ENCODE measurements around the gene CSTPP1. TPM values are rescaled to one million over a fixed set of nuclear protein-coding genes. Genes with fewer than 3 reads are reported as not detected.
A peak's percentile ranks its signal among the peaks of the same experiment; 100 is the strongest.

The CSTPP1 gene
- total and polyA plus RNA-seq, 2 of the 4 experiments (the other 2 are of a cell fraction) = 22.0 to 35.7 TPM

- TF ChIP-seq NFE2L2 (IDR thresholded peaks at IDR 0.05; ENCODE audit: low read depth, low read length) (no peak), FOS (IDR thresholded peaks at IDR 0.05; ENCODE audit: low read depth, low read length) (no peak), MAFK (IDR thresholded peaks at IDR 0.05; ENCODE audit: low read depth, low read length) (no peak), RAD21 (IDR thresholded peaks at IDR 0.05; ENCODE audit: low read length) (no peak), CHD1 (IDR thresholded peaks at IDR 0.05; ENCODE audit: low read depth, low read length) (no peak), CEBPB (IDR thresholded peaks at IDR 0.05; ENCODE audit: low read depth, low read length) (no peak), BHLHE40 (IDR thresholded peaks at IDR 0.05; ENCODE audit: low read depth, low read length) (no peak), RCOR1 (IDR thresholded peaks at IDR 0.05; ENCODE audit: insufficient replicate concordance, low read length) (no peak), ELK1 (IDR thresholded peaks at IDR 0.05; ENCODE audit: borderline replicate concordance, low read depth, low read length) (no peak)
- TF ChIP-seq, protein P1, sequence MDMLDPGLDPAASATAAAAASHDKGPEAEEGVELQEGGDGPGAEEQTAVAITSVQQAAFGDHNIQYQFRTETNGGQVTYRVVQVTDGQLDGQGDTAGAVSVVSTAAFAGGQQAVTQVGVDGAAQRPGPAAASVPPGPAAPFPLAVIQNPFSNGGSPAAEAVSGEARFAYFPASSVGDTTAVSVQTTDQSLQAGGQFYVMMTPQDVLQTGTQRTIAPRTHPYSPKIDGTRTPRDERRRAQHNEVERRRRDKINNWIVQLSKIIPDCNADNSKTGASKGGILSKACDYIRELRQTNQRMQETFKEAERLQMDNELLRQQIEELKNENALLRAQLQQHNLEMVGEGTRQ (IDR thresholded peaks at IDR 0.05; ENCODE audit: low read depth, low read length) = no peak
- TF ChIP-seq, protein P2, sequence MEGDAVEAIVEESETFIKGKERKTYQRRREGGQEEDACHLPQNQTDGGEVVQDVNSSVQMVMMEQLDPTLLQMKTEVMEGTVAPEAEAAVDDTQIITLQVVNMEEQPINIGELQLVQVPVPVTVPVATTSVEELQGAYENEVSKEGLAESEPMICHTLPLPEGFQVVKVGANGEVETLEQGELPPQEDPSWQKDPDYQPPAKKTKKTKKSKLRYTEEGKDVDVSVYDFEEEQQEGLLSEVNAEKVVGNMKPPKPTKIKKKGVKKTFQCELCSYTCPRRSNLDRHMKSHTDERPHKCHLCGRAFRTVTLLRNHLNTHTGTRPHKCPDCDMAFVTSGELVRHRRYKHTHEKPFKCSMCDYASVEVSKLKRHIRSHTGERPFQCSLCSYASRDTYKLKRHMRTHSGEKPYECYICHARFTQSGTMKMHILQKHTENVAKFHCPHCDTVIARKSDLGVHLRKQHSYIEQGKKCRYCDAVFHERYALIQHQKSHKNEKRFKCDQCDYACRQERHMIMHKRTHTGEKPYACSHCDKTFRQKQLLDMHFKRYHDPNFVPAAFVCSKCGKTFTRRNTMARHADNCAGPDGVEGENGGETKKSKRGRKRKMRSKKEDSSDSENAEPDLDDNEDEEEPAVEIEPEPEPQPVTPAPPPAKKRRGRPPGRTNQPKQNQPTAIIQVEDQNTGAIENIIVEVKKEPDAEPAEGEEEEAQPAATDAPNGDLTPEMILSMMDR (conservative IDR thresholded peaks at IDR 0.05; ENCODE audit: low read depth, low read length) = no peak
- Histone ChIP-seq H3K23ac (ENCODE audit: low read depth, low read length) (no peak overlapping the region), H3K4ac (ENCODE audit: low read depth, low read length) (no peak overlapping the region), H2BK5ac (ENCODE audit: low read depth, low read length, poor library complexity, severe bottlenecking) (no peak overlapping the region), H3K36me3 (ENCODE audit: control insufficient read depth, insufficient read depth, low read length) (peaks cover 19% of the 10 kb centered on the region), H3K14ac (replicated peaks; ENCODE audit: low read depth, low read length) (no peak overlapping the region), H2AFZ (replicated peaks; ENCODE audit: low read length, poor library complexity) (peak overlapping the region; percentile 53), H3K79me1 (ENCODE audit: low read depth in 1 of 2, low read length in 2 of 2) (peaks cover 0 to 19% of the 10 kb centered on the region in 2 experiments; a peak in 1 of 4 replicates), H4K8ac (ENCODE audit: low read depth in 2 of 2, low read length in 2 of 2) (no peak overlapping the region), H3K27me3 (ENCODE audit: control insufficient read depth, insufficient read depth, low read length) (no peaks in the 10 kb centered on the region), H3K9me3 (ENCODE audit: control insufficient read depth, insufficient read depth, low read length) (no peaks in the 10 kb centered on the region), H3K18ac (ENCODE audit: low read depth, low read length) (no peak overlapping the region), H2AK5ac (ENCODE audit: low read depth, low read length) (peak overlapping the region; percentile 49; the same call in 1 of the 2 replicates), H2BK120ac (ENCODE audit: low read depth, low read length) (no peak overlapping the region), H3K4me3 (ENCODE audit: insufficient read depth, low read depth, low read length) (no peak overlapping the region), H4K20me1 (ENCODE audit: insufficient read depth, low read length) (peaks cover 24% of the 10 kb centered on the region), H2BK20ac (ENCODE audit: low read depth, low read length) (no peak overlapping the region), H3K9ac (ENCODE audit: low read depth, low read length) (no peak overlapping the region), H3K9me1 (ENCODE audit: insufficient read depth, low read length) (peaks cover 9% of the 10 kb centered on the region; the same call in 1 of the 2 replicates), H2AK9ac (replicated peaks; ENCODE audit: low read depth, low read length, poor library complexity) (peak overlapping the region; percentile 90), H4K91ac (ENCODE audit: insufficient read depth, low read depth, low read length) (no peak overlapping the region), H2BK15ac (ENCODE audit: low read depth, low read length) (no peak overlapping the region), H3K27ac (ENCODE audit: insufficient read depth, low read length) (no peak overlapping the region), H3K4me1 (ENCODE audit: control insufficient read depth, insufficient read depth, low read length) (no peaks in the 10 kb centered on the region), H3K56ac (ENCODE audit: extremely low read depth, insufficient read depth, low read length) (no peak overlapping the region), H4K5ac (ENCODE audit: low read depth, low read length) (no peak overlapping the region), H3K4me2 (ENCODE audit: low read depth, low read length) (no peak overlapping the region)
- in situ Hi-C loops (cut with MboI; ENCODE audit: low sequenced_read_pairs) (no loop called here), intact Hi-C loops (cut with micrococcal nuclease) (loop anchor here (1.0 kb wide), 1 partner anchor 271 kb away; no protein-coding TSS in a partner anchor), dilution Hi-C loops (cut with HindIII; ENCODE audit: low sequenced_read_pairs, unreplicated experiment) (no loop called here)
- WGBS, 2 experiments (ENCODE audit: extremely low coverage in 2 of 2, insufficient read length in 1 of 2) = 100% methylated on average over 2 of the region's 5 CpGs; no CpG with 5 or more reads in 1 of the 2 experiments
- BruUV-seq (replicated peaks) = no TSS peak
- DNase-seq = no peak
- POLR2A ChIA-PET (ENCODE audit: unreplicated experiment) = no interaction called here
- CTCF ChIA-PET = interaction anchor here (0.6 kb wide), 1 partner anchor 244 kb away, joined by 4 read pairs; no protein-coding TSS in a partner anchor
- ATAC-seq (ENCODE audit: low read depth) = no peak
These were observed 224.2 kb downstream of the CSTPP1 start for GRCh38 chr11:47160753-47161133.
